Transverse colon (tissue), 4 donors: ENCODE data around the gene PBX2. TPM values are rescaled to one million over a fixed set of nuclear protein-coding genes. Genes with fewer than 3 reads are reported as not detected.

Experiments used
- DNase-seq: peaks from one replicate; pipeline ENCODE4 v3.0.0-alpha.2; 2019
- H3K27ac ChIP-seq, 4 donors: fragments of 200-600 bp; sonication (generic); 2 replicates each; pipeline ENCODE4 v1.5.1; 2016 to 2018; ENCODE audit warnings: inconsistent platforms in 4 of 4
- H3K27me3 ChIP-seq: fragments of 200-600 bp; sonication (generic); 2 replicates; pipeline ENCODE4 v1.5.1; 2017; ENCODE audit warnings: inconsistent platforms
- H3K36me3 ChIP-seq, 4 donors: fragments of 200-600 bp; sonication (generic); 2 replicates each; pipeline ENCODE4 v1.5.1; 2017 to 2019; ENCODE audit warnings: inconsistent platforms in 4 of 4
- H3K4me1 ChIP-seq, 4 donors: fragments of 200-600 bp; sonication (generic); 2 replicates each; pipeline ENCODE4 v1.5.1; 2017 to 2020; ENCODE audit warnings: inconsistent platforms in 4 of 4
- H3K4me3 ChIP-seq, 4 donors: fragments of 200-600 bp; sonication (generic); 1 replicate in 1 of 4; 2 replicates in 3 of 4; pipeline versions ENCODE4 v1.5.1 to v1.6.1; 2017 to 2019; ENCODE audit warnings: inconsistent platforms in 4 of 4
- H3K9me3 ChIP-seq, 2 donors: fragments of 200-600 bp; sonication (generic); 2 replicates each; pipeline ENCODE4 v1.5.1; 2017 to 2019; ENCODE audit warnings: inconsistent platforms in 2 of 2
- EP300 ChIP-seq: sonication (generic); formaldehyde crosslinking; IDR thresholded peaks from one replicate; pipeline ENCODE4 v1.6.1; 2017; ENCODE audit warnings: antibody characterized with exemption, low read depth
- POLR2A ChIP-seq: fragments of 450-650 bp; IDR thresholded peaks from one replicate; pipeline ENCODE4 v1.6.1; 2016; ENCODE audit warnings: antibody characterized with exemption, mild to moderate bottlenecking, moderate library complexity
- POLR2AphosphoS5 ChIP-seq, 3 donors: sonication (generic); formaldehyde crosslinking; IDR thresholded peaks; one replicate each; pipeline ENCODE4 v1.6.1; 2016; ENCODE audit warnings: antibody characterized with exemption in 3 of 3
- WGBS, 2 donors: methylation state at CpG; one replicate each; pipeline ENCODE4 v1.1.5; 2018; ENCODE audit warnings: low coverage in 1 of 2; 5-methylcytosine and 5-hydroxymethylcytosine counted together
- in situ Hi-C, 4 donors: fragments of 200-750 bp; cut with MboI; loops; one replicate each; pipeline versions ENCODE4 v1.15.0 to v1.15.1; 2017; ENCODE audit warnings: low sequenced_read_pairs in 3 of 4, low pct_ligation_motif_present in 1 of 4, low pct_unique_long_range_greater_than_20kb in 1 of 4
- intact Hi-C: fragments of 100-400 bp; cut with DNase I; formaldehyde crosslinking; loops from one replicate; pipeline ENCODE4 v1.15.1; 2023; ENCODE audit warnings: low total_unique reads
- total RNA-seq, 4 donors: library from RNA; depleted of rRNA; stranded (reverse); fragments of >200 nt; gene quantifications; one replicate each; pipeline ENCODE4 v1.1.0, GENCODE V29; 2016
- TF ChIP-seq, protein P1 (sequence below), 5 experiments: fragments of 200-600 bp in 3 of 5; fragments of 450-650 bp in 2 of 5; sonication (generic) in 3 of 5; IDR thresholded peaks; 1 replicate in 2 of 5; 2 replicates in 3 of 5; pipeline ENCODE4 v1.5.1; 2016 to 2017; ENCODE audit warnings: antibody characterized with exemption in 5 of 5, inconsistent platforms in 3 of 5, mild to moderate bottlenecking in 2 of 5, moderate library complexity in 1 of 5

Gene PBX2
- total RNA-seq, 4 donors from 2014 or later: 34.4 to 87.5 (median 41.3) TPM

GRCh38 chr6:32192608-32193039 lies 2.6 kb upstream of the PBX2 start, which contains the start of gene GPSM3:
Gene GPSM3 (minus strand): TSS chr6:32192643. CDS start chr6:32192513, 130 bp downstream.
- WGBS, 2 donors: 21% methylated on average over 5 of the region's 5 CpGs; no CpG with 5 or more reads in 1 of the 2 donors
- H3K27ac ChIP-seq: peak within 1 kb of the TSS; percentile 92 to 98 (median 98)
- in situ Hi-C loops (no loop called here), intact Hi-C loops (no loop called here)
- H3K9me3 ChIP-seq: no peaks in the 10 kb centered on the region
- DNase-seq: peak; percentile 78
- H3K4me3 ChIP-seq: peak within 1 kb of the TSS; percentile 5 to 95 (median 21)
- no peaks in the 10 kb centered on the region for H3K27me3 ChIP-seq
- H3K4me1 ChIP-seq: peaks cover 21 to 62% (median 46%) of the 10 kb centered on the region in 4 donors
- H3K36me3 ChIP-seq: no peaks in the 10 kb centered on the region
- TF ChIP-seq, protein P1, sequence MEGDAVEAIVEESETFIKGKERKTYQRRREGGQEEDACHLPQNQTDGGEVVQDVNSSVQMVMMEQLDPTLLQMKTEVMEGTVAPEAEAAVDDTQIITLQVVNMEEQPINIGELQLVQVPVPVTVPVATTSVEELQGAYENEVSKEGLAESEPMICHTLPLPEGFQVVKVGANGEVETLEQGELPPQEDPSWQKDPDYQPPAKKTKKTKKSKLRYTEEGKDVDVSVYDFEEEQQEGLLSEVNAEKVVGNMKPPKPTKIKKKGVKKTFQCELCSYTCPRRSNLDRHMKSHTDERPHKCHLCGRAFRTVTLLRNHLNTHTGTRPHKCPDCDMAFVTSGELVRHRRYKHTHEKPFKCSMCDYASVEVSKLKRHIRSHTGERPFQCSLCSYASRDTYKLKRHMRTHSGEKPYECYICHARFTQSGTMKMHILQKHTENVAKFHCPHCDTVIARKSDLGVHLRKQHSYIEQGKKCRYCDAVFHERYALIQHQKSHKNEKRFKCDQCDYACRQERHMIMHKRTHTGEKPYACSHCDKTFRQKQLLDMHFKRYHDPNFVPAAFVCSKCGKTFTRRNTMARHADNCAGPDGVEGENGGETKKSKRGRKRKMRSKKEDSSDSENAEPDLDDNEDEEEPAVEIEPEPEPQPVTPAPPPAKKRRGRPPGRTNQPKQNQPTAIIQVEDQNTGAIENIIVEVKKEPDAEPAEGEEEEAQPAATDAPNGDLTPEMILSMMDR (IDR thresholded peaks at IDR 0.05): no peak
- TF ChIP-seq POLR2AphosphoS5 (IDR thresholded peaks at IDR 0.05) (peak in 1 of 3 donors; percentile 40), EP300 (no peak), POLR2A (peak; percentile 10)

DNA sequence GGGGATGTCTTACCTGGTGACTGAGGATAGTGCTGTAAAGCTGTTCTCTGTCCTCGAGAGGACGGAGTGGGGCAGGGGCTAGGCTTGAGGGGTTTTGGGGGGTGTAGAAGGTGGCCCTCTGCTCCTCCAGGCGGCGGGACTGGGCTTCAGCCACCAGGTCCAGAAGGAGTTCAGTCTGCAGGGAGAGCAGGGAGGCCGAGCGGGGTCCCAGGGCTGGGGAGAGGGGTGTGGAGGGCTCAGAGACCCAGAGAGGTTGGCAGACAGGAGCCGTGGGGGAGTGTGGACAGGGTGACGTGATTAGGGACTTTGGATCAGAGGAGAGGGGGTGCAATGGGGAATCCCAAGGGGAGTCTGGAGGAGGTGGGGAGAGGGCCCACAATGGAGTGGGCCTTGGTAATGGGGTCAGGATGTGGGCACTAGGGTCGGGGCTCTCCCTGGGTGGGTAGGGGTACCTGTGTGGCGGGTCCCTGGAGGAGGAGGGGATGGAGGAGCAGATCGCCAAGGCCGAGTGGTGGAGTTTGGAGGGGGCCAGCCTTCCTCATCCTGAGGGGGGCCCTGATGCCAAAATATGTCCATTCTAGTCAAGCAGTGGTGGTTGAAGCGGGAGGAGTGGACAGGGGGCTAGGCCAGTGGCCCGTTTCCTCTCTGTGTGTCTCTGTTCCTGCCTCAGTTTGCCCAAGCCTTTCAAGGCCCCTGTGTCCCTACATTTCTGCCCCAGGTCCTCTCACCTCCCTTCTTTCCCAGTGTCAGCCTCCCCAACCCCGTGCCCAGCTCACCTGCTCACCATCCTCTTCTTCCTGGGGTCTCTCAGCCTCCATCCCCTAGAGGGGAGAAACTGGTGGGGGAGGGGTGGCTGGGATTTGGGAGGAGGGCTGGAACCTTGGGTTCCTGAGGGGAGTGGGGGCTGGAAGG lies 1.9 kb upstream of the PBX2 start:
- Histone ChIP-seq H3K27me3 (no peaks in the 10 kb centered on the region), H3K4me3 (peak overlapping the region; percentile 5 to 95 (median 21)), H3K9me3 (no peaks in the 10 kb centered on the region), H3K27ac (peak overlapping the region; percentile 92 to 98 (median 98)), H3K4me1 (peaks cover 21 to 62% (median 44%) of the 10 kb centered on the region in 4 donors), H3K36me3 (peaks cover 0 to under 1% (median 0%) of the 10 kb centered on the region in 4 donors)
- TF ChIP-seq EP300 (no peak), POLR2AphosphoS5 (IDR thresholded peaks at IDR 0.05) (no peak), POLR2A (no peak)
- TF ChIP-seq, protein P1 (IDR thresholded peaks at IDR 0.05): no peak
- in situ Hi-C loops: no loop called here
- no peak for DNase-seq
- 58 to 59% methylated on average over 2 to 15 of the region's 15 CpGs for WGBS, 2 donors
- intact Hi-C loops: loop anchor here (2.0 kb wide), 1 partner anchor 39 kb away; no protein-coding TSS in a partner anchor

- Histone ChIP-seq H3K27me3 (no peaks in the 10 kb centered on the region), H3K27ac (peak overlapping the region; percentile 92 to 98 (median 98)), H3K9me3 (no peaks in the 10 kb centered on the region), H3K4me1 (peaks cover 21 to 66% (median 41%) of the 10 kb centered on the region in 4 donors), H3K4me3 (peak overlapping the region in 3 of 4 donors; percentile 77 to 95 (median 82)), H3K36me3 (peaks cover 0 to 7% (median 0%) of the 10 kb centered on the region in 4 donors)
- TF ChIP-seq, protein P1 (IDR thresholded peaks at IDR 0.05): no peak
- TF ChIP-seq POLR2A (no peak), EP300 (no peak), POLR2AphosphoS5 (IDR thresholded peaks at IDR 0.05) (no peak)
- DNase-seq: no peak
- in situ Hi-C loops (no loop called here), intact Hi-C loops (loop anchor here (2.0 kb wide), 1 partner anchor 38 kb away; no protein-coding TSS in a partner anchor)
- 69 to 100% methylated on average over 1 to 8 of the region's 8 CpGs for WGBS, 2 donors
These were observed 1.1 kb upstream of the PBX2 start for GRCh38 chr6:32190911-32191677.
